GM19193 (cell line): Measurements from ENCODE around the gene POLE4.

Experiments
- POLR2A ChIP-seq: IDR thresholded peaks from 4 replicates; pipeline ENCODE4 v1.6.1; 2011; ENCODE audit not compliant: insufficient read depth, insufficient read length; ENCODE audit errors: extremely low read depth

The POLE4 gene

DNA sequence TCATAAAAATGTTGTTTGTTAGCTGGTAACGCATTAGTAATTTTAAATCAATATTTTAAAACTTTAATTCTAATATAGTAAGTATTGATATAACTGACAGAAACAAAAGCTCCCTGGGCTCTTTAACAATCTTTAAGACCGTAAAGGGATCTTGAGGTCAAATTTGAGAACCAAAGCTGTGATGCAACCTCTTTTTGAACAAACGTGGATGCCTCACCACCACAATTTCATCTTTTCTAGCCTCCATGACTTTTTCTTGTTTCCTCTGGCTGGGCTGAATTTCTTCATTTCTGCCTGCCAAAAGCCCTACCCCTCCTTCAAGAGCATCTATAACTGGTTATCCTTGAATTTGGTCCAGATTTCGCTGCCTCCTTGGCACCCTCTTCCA is 563 bp upstream of the POLE4 start:
- no peak for TF ChIP-seq POLR2A

DNA sequence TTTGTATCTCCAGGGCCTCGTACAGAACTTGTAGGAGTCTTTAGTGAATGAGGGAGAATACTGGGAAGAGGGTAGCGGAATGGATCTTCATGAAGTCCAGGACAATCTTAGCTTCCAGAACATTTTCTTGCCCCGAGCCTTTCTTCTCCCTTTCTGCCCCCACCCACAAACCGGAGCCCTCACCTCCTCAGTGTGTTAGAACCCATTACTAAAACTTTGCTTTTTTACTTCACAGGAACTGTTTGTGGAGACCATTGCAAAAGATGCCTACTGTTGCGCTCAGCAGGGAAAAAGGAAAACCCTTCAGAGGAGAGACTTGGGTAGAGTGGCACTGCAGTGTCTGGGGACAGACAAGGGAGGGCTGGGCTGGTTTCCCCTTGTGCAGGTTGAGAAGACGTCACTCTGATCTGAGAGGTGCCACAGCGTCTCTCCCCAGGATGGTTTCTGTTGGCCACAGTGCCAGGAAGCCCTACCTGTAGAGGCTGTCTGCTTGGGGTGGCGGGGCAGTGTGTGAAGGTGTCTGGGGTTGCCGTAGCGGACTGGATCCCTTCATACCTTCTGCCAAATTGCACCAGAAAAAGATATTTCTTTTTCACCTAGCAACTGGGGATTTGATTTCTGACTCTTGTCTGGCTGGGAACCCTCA is 786 bp downstream of the POLE4 start:
- no peak for TF ChIP-seq POLR2A

DNA sequence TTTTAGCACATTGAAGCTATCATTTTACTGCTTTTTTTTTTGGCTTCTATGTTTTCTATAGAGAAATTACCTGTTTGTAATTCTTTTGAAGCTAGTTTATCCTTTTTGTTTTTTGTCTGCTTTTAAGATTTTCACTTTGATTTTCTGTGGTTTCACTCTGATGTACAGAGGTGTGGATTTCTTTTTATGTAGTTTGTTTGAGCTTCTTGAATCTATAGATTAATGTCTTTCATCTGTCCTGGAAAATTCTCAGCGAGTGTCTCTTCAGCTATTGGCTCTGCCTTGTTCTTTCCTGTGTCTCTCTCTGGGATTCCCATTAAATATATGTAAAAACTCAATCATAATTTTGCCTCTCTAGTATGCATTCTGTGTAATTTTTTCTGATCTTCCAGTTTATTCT is 8.4 kb downstream of the POLE4 start:
- TF ChIP-seq POLR2A: no peak

DNA sequence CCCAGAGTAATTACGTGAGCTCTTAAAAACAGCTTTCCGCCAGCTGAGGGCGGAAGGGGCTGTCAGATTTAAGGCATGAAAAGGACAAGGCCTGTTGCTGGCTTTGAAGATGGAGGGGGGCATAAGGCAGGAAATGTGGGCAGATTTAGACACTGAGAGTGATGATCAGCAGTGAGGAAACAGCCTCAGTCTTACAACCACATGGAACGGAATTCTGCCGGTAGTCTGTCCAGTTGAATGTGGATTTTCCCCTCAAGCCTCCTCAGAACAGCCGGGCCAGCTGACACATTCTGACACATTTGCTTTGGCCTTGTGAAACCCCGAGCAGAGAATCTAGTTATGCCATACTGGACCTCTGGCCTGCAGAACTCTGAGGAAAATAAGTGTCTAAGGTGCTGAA is 16.6 kb downstream of the POLE4 start:
- no peak for TF ChIP-seq POLR2A

DNA sequence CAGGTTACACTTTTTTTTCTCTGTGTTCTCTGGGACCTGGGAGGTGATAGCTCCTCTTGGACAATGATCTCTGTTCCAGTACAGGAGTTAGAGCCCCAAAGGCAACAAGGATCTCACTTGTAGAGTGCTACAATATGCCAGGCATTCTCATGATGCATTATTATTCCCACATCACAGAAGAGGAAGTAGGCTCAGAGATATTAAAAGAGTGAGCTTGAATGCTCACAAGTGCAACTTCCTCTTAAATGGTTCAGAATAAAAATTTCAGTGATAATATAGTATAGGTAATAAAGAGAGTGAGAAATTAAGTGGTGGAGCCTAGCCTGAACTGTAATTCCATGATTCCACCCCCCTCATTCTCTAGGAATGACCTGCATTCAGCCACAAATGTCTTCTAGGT is 21.4 kb downstream of the POLE4 start:
- TF ChIP-seq POLR2A: no peak

DNA sequence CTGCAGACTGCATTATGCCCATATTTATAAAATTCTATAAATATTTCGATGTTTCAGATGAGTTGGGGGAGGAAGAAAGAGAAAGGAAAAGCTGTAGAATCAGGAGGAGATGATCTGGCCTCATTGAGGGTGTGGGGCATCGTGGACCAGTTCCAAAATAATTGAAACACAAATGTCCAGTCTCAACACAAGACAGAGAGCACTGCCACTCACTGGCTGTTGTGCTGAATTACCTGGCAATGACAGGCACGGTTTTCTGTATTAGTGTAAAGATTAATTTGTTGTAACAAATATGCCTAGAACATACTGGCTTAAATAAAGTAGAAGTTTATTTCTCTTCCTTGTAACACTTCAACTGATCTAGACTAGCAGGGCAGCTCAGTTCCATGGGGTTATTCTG is 24.1 kb downstream of the POLE4 start:
- no peak for TF ChIP-seq POLR2A

DNA sequence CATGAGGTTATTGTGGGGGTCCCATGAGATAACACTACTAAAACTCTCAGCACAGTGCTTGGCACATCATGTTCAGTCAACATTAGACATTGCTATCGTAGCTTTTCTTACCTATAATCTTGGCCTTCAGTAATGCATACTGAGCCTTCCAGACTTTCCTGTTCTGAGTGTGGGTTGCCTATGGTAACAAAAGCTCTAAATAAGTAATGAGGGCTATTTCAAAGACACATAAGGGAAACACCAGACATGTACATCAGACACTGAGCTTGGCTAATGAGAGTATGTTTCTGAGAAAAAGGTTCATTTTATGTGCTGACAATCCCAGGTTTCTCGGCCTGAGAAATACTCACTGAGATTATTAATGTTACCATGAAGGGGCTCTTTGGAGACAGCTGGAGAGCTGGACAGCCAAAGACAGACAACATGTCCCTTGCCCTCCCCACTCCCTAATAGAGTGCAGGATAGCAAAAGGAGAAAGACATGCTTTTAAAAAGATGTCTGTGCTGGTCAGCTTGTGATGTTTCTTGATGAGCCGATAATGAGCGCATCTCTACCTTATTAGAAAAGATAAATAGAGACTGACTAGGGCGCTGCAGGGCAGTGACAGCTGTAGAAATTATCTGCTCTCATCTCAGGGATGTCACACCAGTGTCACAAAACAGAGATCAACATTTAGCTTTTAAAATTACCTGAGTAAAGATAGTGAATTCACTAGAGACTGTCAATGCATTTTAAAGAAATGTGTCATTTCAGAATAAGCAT is 25.4 kb downstream of the POLE4 start:
- TF ChIP-seq POLR2A: no peak

DNA sequence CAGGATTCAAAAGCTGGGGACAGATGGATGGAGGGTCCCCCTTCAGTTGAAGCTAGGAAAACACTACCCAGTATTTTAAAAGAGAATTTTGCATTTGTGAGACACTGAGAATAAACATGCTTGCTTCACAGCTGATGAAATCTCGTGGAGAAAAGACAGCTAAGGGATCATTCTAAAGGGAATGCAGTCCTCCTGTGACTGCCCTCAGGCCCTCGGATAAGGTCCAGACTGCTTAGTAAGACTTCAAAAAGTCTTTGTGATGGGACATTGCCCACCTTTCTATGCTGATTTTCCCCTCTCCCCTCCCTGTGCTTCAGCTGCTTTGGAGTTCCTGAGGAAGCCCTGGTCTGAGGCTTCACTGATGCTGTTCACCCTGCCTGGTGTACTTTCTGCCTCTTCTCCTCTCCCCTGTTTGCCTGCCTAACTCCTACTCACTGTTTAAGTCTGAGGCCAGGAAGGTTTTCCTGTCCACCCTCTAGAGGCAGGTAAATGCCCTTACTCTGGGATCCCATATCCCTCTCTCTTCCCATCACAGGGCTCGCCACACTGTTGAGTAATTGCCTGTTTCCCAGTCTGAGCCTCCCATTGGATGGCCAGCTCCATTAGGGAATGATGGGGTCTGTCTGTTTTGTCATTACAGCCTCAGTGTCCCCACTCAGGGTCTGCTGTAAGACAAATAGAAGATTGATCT is 26.6 kb downstream of the POLE4 start:
- TF ChIP-seq POLR2A: no peak

DNA sequence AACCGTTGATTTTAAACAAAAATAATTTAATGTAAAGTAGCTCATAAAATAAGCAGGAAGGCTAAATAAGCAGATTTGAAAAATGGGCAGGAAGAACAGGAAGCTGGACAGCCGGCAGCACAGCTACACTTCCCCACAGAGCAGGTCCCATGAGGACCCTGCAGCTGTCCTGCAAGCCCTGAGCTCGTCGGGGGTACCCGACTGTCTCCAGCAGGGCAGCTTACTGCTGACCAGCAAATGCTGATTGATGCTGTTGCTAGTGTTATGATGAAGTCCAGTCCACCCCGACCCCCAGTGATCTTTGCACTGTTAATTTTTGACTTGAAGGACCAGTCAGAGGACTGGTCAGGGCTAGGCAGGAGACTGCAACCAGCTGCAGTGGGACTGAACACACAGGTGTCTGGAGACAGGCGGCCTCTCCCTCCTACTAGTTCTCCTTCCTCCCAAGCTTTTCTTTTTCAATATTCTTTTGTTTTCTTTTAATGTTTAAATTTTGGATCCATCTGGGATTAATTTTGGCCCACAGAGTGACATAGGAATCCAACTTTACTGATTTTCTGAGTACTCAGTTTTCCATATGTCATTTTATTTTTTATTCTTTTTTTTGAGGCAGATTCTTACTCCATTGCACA is 27.7 kb downstream of the POLE4 start:
- no peak for TF ChIP-seq POLR2A

DNA sequence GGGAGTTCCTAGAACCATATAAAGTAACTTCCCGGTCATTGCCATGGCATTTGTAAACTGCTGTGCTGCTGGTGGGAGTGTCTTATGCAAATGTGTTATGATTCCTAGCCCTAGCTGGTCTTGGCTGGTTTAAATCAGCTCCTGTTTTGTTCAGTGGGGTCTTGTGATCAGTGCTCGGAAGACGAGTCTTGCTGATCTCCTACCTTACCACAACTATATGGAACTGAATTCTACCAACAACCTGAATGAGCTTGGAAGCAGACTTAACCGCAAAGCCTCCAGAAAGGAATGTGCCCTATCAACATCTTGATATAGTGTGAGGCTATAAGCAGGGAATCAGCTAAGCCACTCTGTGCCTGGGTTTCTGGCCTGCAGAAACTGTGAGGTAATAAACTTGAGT is 33.5 kb downstream of the POLE4 start:
- TF ChIP-seq POLR2A: no peak

DNA sequence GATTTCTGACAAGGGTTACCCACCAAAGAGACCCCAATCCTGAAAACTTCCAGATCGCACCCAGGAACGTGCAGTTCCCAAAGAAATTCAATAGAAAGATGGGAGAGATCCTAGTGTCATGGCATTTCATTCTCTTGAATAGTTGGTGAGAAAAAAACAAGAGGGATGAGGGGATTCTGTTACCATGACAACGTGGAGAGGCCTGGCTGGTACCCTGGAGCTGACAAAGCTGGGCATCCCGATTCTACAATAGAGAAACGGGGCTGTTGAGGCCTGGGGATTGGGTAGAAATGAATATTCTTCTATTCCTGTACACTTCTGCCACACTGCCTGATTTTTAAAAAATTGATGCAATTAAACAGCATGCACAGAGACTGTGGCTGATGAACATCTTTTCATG is 41.0 kb downstream of the POLE4 start:
- TF ChIP-seq POLR2A: no peak

DNA sequence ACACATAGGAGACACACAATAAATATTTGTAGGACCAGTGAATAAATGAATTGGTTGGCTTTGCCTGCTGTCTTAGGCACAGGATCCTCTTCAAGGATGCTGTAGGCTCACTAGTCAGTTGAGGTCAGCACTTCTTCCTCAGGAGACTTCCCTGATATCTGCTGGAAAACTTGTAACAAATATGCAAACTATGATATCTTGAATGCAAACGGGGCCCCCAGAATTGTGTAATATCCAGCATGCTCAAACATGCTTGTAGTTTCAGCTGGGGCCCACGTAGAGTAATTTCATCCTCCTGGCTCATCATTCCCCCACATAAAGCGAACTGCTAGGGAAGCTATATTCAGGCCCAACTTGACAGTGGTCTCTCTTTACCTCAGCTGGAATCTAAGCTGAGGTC is 43.6 kb downstream of the POLE4 start:
- no peak for TF ChIP-seq POLR2A

DNA sequence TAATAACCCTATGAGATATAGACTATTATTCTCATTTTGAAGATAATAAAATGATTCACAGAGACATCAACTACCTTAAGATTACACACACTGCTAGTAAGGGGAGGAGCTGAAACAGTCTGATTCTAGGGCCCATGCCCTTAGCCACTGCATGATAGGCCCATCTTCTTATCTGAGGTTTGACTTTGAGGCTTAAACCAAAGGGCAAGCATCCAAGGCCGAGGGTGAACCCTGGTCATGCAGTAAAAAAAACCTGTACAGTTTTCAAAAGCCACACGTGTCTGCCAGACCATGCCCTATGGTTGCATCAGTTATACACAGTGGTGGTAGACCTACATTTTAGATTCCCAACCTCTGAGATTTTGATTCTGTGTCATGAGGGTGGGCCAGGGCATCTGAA is 44.8 kb downstream of the POLE4 start:
- TF ChIP-seq POLR2A: no peak

DNA sequence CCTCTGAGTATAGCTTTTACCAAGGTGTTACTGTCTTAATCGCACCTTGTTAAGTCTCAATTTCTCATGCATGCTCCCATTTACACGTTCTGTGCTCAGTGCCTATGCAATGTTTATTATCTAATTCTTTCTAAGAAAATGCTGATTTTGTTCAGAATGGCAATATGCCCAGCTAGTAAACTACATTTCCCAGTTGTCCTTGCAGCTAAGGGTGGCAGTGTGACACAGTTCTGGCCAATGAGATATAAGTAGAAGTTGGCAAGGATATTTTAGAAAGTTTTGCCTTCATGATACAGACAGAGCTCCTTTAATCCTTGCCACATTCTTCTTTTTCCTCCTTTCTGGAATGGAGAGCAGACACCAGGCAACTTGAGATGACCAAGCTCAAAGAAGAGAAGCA is 45.3 kb downstream of the POLE4 start:
- no peak for TF ChIP-seq POLR2A

DNA sequence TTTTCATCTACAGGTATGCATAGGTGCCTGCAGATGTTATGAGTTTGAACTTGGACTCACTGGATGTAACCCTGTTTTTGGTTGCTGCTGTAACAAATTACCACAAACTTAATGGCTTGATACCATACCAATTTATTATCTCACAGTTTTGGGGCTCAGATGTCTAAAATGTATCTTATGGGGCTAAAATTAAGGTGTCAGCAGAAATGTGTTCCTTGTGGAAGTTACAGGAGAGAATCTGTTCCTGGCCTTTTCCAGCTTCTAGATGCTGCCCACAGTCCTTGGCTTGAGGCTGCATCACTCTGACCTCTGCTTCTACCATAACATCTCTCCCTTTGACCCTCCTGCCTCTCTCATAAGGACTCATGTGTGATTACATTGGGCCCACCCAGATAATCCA is 47.6 kb downstream of the POLE4 start:
- no peak for TF ChIP-seq POLR2A
